ENCODE data around the gene MACROD2.
"Not testable (repeated sequence)": the region's sequence is repeated elsewhere in the genome, so short reads cannot be mapped to it uniquely, and the experiment has no call there.

The MACROD2 gene

GRCh38 chr20:13995086-13995665 is at the start of gene MACROD2:
Gene MACROD2 (plus strand): TSS chr20:13995516.
- DNase-seq (ENCODE audit: low spot score): peak; percentile 18

DNA sequence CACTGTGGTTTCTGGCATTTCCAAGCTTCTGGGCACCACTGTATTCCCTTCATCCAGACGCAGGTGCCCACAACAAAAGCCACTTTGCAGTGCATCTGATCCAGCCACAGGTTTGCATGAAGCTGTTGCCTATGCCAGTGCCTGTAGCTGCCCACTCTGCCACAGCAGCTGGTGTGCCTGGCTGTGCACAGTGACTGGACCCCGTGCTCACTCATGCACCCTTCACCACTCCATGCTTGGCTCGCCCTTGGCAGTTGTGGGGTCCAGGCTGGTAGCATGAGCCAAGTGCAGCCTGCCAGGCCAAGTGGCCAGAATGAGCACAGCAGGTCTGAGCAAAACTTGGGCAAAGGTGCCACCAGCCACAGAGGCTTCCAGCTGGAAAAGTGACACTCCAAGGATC is 47.6 kb upstream of the MACROD2 start:
- no peak for DNase-seq (ENCODE audit: low spot score)

DNA sequence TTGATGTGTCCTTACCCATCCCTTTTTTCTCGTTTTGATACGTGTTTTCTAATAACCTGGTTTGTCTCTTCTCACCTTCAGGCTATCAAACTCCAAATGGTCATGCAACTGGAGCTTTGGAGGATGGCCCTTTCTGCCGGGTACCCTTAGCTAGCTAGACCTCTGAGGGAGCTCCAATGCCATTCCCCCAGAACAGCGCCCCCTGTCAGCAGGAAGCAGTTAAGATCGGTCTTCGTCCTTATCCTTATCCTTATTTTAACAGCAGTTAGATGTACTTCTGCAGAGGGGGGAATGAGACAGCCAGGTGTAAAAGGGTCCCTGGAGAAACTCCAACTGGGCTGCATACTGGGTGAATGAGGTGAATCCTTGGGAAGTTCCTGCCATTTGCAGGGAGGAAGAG is 42.1 kb upstream of the MACROD2 start:
- no peak for DNase-seq (ENCODE audit: low spot score)

GRCh38 chr20:13960119-13960518 is 35.2 kb upstream of the MACROD2 start:
- no peak for DNase-seq (ENCODE audit: low spot score)

DNA sequence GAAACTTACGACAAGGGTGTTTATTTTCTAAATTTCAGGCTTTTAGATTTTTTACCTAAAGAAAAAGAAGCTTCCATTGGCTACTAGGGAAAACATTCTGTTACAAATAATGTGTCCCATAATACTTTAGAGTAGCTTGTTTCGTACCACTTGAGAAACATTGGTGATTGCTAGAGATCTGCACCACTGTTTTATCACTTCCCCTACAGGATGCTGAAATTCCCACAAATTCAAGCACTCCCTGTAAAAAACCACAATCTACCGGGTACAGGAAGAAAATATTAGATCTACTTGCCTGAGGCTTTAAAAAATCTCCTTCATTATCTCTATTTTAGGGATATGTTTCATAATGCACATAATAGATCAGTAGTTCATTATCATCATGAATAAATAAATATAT is 34.8 kb upstream of the MACROD2 start:
- DNase-seq (ENCODE audit: low spot score): no peak

GRCh38 chr20:13984211-13984610 is 11.1 kb upstream of the MACROD2 start:
- no peak for DNase-seq (ENCODE audit: low spot score)

DNA sequence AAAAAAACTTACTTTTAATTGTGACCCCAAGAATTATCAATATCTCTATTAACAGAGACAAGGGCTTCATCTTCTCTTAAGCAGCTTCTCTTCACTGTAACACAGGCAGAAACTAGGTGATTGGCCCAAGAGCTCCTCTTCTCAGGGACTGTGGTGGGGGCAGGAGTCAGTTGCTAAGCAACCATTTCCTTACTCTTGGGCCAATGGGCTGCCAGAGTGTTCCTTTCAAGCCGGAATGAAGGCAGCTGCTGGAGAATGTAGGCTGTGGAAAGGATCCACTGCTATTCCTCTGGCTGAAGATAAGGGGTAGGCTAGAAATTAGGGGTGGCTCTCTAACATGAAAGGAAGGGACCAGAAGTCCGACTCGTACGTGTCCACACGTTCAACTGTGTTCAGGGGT is 4.9 kb upstream of the MACROD2 start, which contains the start of gene SEL1L2:
SEL1L2 (minus strand) TSS at position 150 of the 400 bp plus-strand sequence; CDS start at position 70, 80 bp downstream.
- no peak for DNase-seq (ENCODE audit: low spot score)

- DNase-seq (ENCODE audit: low spot score): no peak
These were observed 4.0 kb upstream of the MACROD2 start for GRCh38 chr20:13991311-13991710.

DNA sequence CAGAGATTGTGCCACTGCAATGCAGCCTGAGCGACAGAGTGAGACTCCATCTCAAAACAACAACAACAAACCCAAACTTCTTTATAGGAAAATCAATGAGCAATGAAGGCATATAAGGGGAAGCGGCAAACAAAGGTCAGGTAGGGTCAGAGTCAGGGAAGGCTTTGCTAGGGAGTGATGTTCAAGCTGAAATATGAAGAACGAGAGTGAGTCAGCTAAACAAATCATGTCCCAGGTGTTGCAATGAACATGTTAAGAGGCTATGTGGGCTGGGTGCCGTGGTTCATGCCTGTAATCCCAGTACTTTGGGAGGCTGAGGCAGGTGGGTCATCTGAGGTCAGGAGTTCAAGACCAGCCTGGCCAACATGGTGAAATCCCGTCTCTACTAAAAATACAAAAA is 3.4 kb upstream of the MACROD2 start:
- not testable (repeated sequence) for DNase-seq (ENCODE audit: low spot score)

- DNase-seq (ENCODE audit: low spot score): no peak
These were observed 525 bp downstream of the MACROD2 start for GRCh38 chr20:13995841-13996240.

GRCh38 chr20:13996265-13996664 is 949 bp downstream of the MACROD2 start:
- no peak for DNase-seq (ENCODE audit: low spot score)

- DNase-seq (ENCODE audit: low spot score): no peak
These were observed 5.6 kb downstream of the MACROD2 start for GRCh38 chr20:14000917-14001316.

- DNase-seq (ENCODE audit: low spot score): no peak
These were observed 10.7 kb downstream of the MACROD2 start for GRCh38 chr20:14005996-14006395.

GRCh38 chr20:14009208-14009607 is 13.9 kb downstream of the MACROD2 start:
- DNase-seq (ENCODE audit: low spot score): no peak

DNA sequence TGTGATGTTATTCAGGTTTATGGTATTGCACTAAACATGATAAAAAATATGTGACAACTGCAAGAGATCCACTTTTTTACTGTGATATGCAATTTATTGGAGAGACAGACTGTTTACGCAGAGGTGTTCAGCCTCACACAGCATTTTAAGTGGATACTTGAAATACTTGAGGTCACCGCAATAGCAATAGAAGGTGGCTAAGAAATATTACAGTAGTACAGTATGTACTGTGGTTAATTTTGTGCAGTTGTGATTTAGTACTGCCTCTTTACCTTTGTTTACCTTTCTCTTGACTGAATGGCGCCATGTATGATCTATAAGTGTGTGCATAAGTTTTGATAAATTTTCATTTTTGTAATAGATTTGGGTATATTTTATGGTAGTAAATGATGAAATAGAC is 17.4 kb downstream of the MACROD2 start:
- no peak for DNase-seq (ENCODE audit: low spot score)

- no peak for DNase-seq (ENCODE audit: low spot score)
These were observed 35.7 kb downstream of the MACROD2 start for GRCh38 chr20:14030991-14031390.

- DNase-seq (ENCODE audit: low spot score): no peak
These were observed 38.0 kb downstream of the MACROD2 start for GRCh38 chr20:14033310-14033709.

GRCh38 chr20:14036567-14036966 is 41.3 kb downstream of the MACROD2 start:
- DNase-seq (ENCODE audit: low spot score): no peak

DNA sequence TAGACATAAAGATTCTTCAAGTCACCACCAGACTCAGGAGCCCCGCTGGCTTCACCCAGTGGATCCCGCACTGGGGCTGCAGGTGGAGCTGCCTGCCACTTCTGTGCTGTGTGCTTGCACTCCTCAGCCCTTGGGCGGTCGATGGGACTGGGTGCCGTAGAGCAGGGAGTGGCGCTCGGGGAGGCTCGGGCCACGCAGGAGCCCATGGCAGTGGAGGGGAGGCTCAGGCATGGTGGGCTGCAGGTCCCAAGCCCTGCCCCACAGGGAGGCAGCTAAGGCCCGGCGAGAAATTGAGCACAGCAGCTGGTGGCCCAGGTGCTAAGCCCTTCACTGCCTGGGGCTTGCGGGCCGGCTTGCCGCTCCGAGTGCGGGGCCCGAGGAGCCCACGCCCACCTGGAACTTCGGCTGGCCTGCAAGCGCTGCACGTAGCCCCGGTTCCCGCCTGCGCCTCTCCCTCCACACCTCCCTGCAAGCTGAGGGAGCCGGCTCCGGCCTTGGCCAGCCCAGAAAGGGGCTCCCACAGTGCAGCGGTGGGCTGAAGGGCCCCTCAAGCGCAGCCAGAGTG is 49.5 kb downstream of the MACROD2 start:
- DNase-seq (ENCODE audit: low spot score): not testable (repeated sequence)

DNA sequence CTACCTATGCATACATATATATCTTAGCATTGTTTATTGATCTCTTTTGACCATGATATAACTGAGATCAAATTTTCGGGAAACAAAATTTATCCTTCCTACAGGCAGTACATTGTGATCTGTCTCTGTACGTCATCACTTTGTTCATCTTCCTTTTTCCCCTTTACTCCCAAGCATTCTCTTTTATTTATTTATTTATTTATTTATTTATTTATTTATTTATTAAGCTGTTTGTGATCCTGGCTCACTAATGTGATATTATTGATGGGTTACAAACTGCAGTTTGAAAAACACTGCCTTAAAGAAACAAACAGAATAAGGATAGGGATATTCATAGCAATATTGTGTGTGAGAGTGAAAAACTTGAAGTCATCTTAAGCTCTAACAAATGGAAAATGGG is 51.2 kb downstream of the MACROD2 start:
- DNase-seq (ENCODE audit: low spot score): no peak

DNA sequence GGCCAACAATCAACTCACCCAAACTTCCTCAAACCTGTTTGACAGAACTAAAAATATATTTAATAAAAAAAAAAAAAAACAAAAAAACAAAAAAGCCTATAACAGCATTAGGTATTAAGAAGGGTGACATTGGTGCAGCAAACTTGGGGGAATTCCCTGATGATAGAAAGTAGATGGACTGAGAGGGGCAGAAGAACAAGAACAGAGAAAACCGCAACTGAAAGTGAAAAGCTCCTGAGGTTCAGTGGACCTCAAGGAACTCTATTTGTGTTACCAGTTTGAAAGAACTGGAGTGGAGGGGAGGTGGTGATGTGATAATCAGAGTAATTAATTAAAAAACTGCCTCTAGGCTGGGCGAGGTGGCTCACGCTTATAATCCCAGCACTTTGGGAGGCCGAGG is 53.8 kb downstream of the MACROD2 start:
- no peak for DNase-seq (ENCODE audit: low spot score)

DNA sequence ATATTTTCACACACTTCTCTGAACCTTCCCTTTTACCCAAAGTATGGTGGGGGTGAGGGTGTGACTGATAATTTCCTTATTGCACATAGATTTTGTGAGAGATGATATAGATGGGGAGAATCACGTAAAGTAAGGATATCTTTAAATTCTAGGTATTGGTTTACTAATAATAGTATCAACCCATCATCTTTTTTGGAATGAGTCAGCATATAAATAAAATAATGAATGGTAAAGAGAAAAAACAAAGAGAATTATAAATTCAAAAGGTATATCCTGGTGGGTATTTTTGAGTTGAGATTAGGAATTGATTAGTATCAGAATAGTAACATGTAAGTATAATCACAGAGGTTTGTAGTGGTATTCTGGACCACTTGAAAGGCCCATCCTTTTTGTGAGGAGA is 56.1 kb downstream of the MACROD2 start:
- DNase-seq (ENCODE audit: low spot score): no peak

- DNase-seq (ENCODE audit: low spot score): peak; percentile 38
These were observed 59.9 kb downstream of the MACROD2 start for GRCh38 chr20:14055127-14055742.

- DNase-seq (ENCODE audit: low spot score): no peak
These were observed 66.9 kb downstream of the MACROD2 start for GRCh38 chr20:14062171-14062570.
